ENCODE results near the gene CAMK2A.

CAMK2A gene

GRCh38 chr5:150206098-150206778, 83.3 kb downstream of the CAMK2A start:
- DNase-seq (ENCODE audit: low read depth): no peak
- no peak overlapping the region for H3K4me3 ChIP-seq (ENCODE audit: low read depth, low read length)
- in situ Hi-C loops (cut with HindIII; ENCODE audit: low sequenced_read_pairs): no loop called here
- no peak for TF ChIP-seq CTCF (IDR thresholded peaks at IDR 0.05; ENCODE audit: low read depth, low read length, missing control alignments)

GRCh38 chr5:150204590-150204960, 85.0 kb downstream of the CAMK2A start:
- H3K4me3 ChIP-seq (ENCODE audit: low read depth, low read length): no peak overlapping the region
- in situ Hi-C loops (cut with HindIII; ENCODE audit: low sequenced_read_pairs): no loop called here
- DNase-seq (ENCODE audit: low read depth): no peak
- TF ChIP-seq CTCF (IDR thresholded peaks at IDR 0.05; ENCODE audit: low read depth, low read length, missing control alignments): no peak

GRCh38 chr5:150203832-150204589, 85.6 kb downstream of the CAMK2A start:
- in situ Hi-C loops (cut with HindIII; ENCODE audit: low sequenced_read_pairs): no loop called here
- no peak overlapping the region for H3K4me3 ChIP-seq (ENCODE audit: low read depth, low read length)
- no peak for TF ChIP-seq CTCF (IDR thresholded peaks at IDR 0.05; ENCODE audit: low read depth, low read length, missing control alignments)
- DNase-seq (ENCODE audit: low read depth): no peak

GRCh38 chr5:150202501-150202900, 87.1 kb downstream of the CAMK2A start:
- TF ChIP-seq CTCF (IDR thresholded peaks at IDR 0.05; ENCODE audit: low read depth, low read length, missing control alignments): no peak
- DNase-seq (ENCODE audit: low read depth): no peak
- in situ Hi-C loops (cut with HindIII; ENCODE audit: low sequenced_read_pairs): no loop called here
- H3K4me3 ChIP-seq (ENCODE audit: low read depth, low read length): no peak overlapping the region

- in situ Hi-C loops (cut with HindIII; ENCODE audit: low sequenced_read_pairs): no loop called here
- no peak overlapping the region for H3K4me3 ChIP-seq (ENCODE audit: low read depth, low read length)
- DNase-seq (ENCODE audit: low read depth): no peak
- TF ChIP-seq CTCF (IDR thresholded peaks at IDR 0.05; ENCODE audit: low read depth, low read length, missing control alignments): no peak
These were observed 92.1 kb downstream of the CAMK2A start for GRCh38 chr5:150197476-150197875.

- DNase-seq (ENCODE audit: low read depth): no peak
- in situ Hi-C loops (cut with HindIII; ENCODE audit: low sequenced_read_pairs): no loop called here
- TF ChIP-seq CTCF (IDR thresholded peaks at IDR 0.05; ENCODE audit: low read depth, low read length, missing control alignments): no peak
These were observed 92.6 kb downstream of the CAMK2A start for GRCh38 chr5:150196986-150197385.

More at GRCh38 chr5:150196986-150197385, 92.6 kb downstream of the CAMK2A start:
- H3K4me3 ChIP-seq (ENCODE audit: low read depth, low read length): no peak overlapping the region

Data from astrocyte of the cerebellum (primary cell).